IPS DF 19.7 (cell line): Measurements from ENCODE around the gene GALR1.
"Not testable (repeated sequence)": the region's sequence is repeated elsewhere in the genome, so short reads cannot be mapped to it uniquely, and the experiment has no call there.

Source experiments
- DNase-seq: peaks from one replicate; pipeline ENCODE4 v3.0.0-alpha.2; 2013; ENCODE audit warnings: low read depth, low spot score

Gene GALR1

GRCh38 chr18:77249569-77250500 is at the start of gene GALR1:
Gene GALR1 (plus strand): TSS chr18:77249848. CDS start chr18:77250549, 701 bp downstream.
- DNase-seq, result no peak

- no peak for DNase-seq
Measured at GRCh38 chr18:77201506-77201905, 48.1 kb upstream of the GALR1 start.

- no peak for DNase-seq
Measured at GRCh38 chr18:77202329-77202728, 47.3 kb upstream of the GALR1 start.

- DNase-seq, result no peak
Measured at GRCh38 chr18:77203071-77203470, 46.6 kb upstream of the GALR1 start.

GRCh38 chr18:77203851-77204250 is 45.8 kb upstream of the GALR1 start:
- DNase-seq, result no peak

GRCh38 chr18:77205769-77206168 is 43.9 kb upstream of the GALR1 start:
- DNase-seq, result no peak

- no peak for DNase-seq
Measured at GRCh38 chr18:77206676-77207374, 42.8 kb upstream of the GALR1 start.

GRCh38 chr18:77207540-77207939 is 42.1 kb upstream of the GALR1 start:
- peak; percentile 35 for DNase-seq

- DNase-seq, result no peak
Measured at GRCh38 chr18:77208964-77209363, 40.7 kb upstream of the GALR1 start.

- no peak for DNase-seq
Measured at GRCh38 chr18:77209587-77209986, 40.1 kb upstream of the GALR1 start.

GRCh38 chr18:77210249-77210648 is 39.4 kb upstream of the GALR1 start:
- no peak for DNase-seq

GRCh38 chr18:77218642-77219041 is 31.0 kb upstream of the GALR1 start:
- no peak for DNase-seq

- DNase-seq, result no peak
Measured at GRCh38 chr18:77220726-77221125, 28.9 kb upstream of the GALR1 start.

GRCh38 chr18:77222464-77222863 is 27.2 kb upstream of the GALR1 start:
- DNase-seq, result no peak

GRCh38 chr18:77223221-77223639 is 26.4 kb upstream of the GALR1 start:
- no peak for DNase-seq

GRCh38 chr18:77223653-77224052 is 26.0 kb upstream of the GALR1 start:
- no peak for DNase-seq

- no peak for DNase-seq
Measured at GRCh38 chr18:77230645-77231044, 19.0 kb upstream of the GALR1 start.

- no peak for DNase-seq
Measured at GRCh38 chr18:77234504-77235365, 14.9 kb upstream of the GALR1 start.

- not testable (repeated sequence) for DNase-seq
Measured at GRCh38 chr18:77239285-77239684, 10.4 kb upstream of the GALR1 start.

- no peak for DNase-seq
Measured at GRCh38 chr18:77248873-77249568, 627 bp upstream of the GALR1 start.

GRCh38 chr18:77250501-77250925 is 865 bp downstream of the GALR1 start:
- no peak for DNase-seq
